AG09319 (cell line): ENCODE data around the gene MRPL44.

Experiments used
- DNase-seq: peaks from one replicate; pipeline ENCODE4 v3.0.0-alpha.2; 2010; ENCODE audit warnings: low read depth; ENCODE audit errors: extremely low read depth
- CTCF ChIP-seq: IDR thresholded peaks from 2 replicates; pipeline ENCODE4 v1.5.1; 2011; ENCODE audit warnings: low read depth, mild to moderate bottlenecking, inconsistent platforms, low read length, moderate library complexity

Gene MRPL44

GRCh38 chr2:224011837-224012236 is 54.6 kb downstream of the MRPL44 start:
- no peak for TF ChIP-seq CTCF
- DNase-seq = no peak

GRCh38 chr2:224014336-224014735 is 57.1 kb downstream of the MRPL44 start:
- no peak for DNase-seq
- no peak for TF ChIP-seq CTCF

GRCh38 chr2:224016963-224017362 is 59.7 kb downstream of the MRPL44 start:
- TF ChIP-seq CTCF = no peak
- no peak for DNase-seq
